Thyroid gland (tissue), 4 donors: ENCODE data around the gene COG5.

Experiments used
- CTCF ChIP-seq, 6 experiments: fragments of 200-600 bp in 3 of 6; fragments of 450-650 bp in 3 of 6; sonication (generic) in 3 of 6; IDR thresholded peaks; one replicate each; pipeline ENCODE4 v1.5.1; 2016 to 2019; ENCODE audit warnings: antibody characterized with exemption in 6 of 6, mild to moderate bottlenecking in 2 of 6, inconsistent platforms in 1 of 6, moderate library complexity in 1 of 6
- POLR2A ChIP-seq, 2 donors: fragments of 450-650 bp; IDR thresholded peaks; one replicate each; pipeline ENCODE4 v1.6.1; 2017; ENCODE audit warnings: antibody characterized with exemption in 2 of 2, mild to moderate bottlenecking in 2 of 2, moderate library complexity in 1 of 2

- no peak for TF ChIP-seq CTCF (IDR thresholded peaks at IDR 0.05)
- no peak for TF ChIP-seq POLR2A (IDR thresholded peaks at IDR 0.05)
Observed at GRCh38 chr7:107398161-107398560, 165.6 kb downstream of the COG5 start.
